Activated T-cell treated with anti-CD3 and anti-CD28 coated beads, Interleukin-2, amount 50 U/mL, for 24 hours (primary cell): Measurements from ENCODE around the gene DGLUCY.
"Not testable (repeated sequence)": the region's sequence is repeated elsewhere in the genome, so short reads cannot be mapped to it uniquely, and the experiment has no call there.

ENCODE experiments used
- DNase-seq: peaks from one replicate; pipeline ENCODE4 v3.0.0-alpha.2; 2020
- H3K27ac Mint-ChIP-seq: 2 replicates; pipeline ENCODE4 v1.8.0; 2020; ENCODE audit warnings: mild to moderate bottlenecking, mixed read lengths
- H3K27me3 Mint-ChIP-seq: 2 replicates; pipeline ENCODE4 v1.8.0; 2020; ENCODE audit warnings: mixed read lengths
- H3K36me3 Mint-ChIP-seq: 2 replicates; pipeline ENCODE4 v1.8.0; 2020; ENCODE audit warnings: low read depth, mixed read lengths
- H3K4me1 Mint-ChIP-seq: 2 replicates; pipeline ENCODE4 v1.8.0; 2020; ENCODE audit warnings: low read depth, mixed read lengths
- H3K4me3 Mint-ChIP-seq: 2 replicates; pipeline ENCODE4 v1.8.0; 2020; ENCODE audit warnings: mild to moderate bottlenecking, moderate library complexity, mixed read lengths
- H3K9me3 Mint-ChIP-seq: 2 replicates; pipeline ENCODE4 v1.8.0; 2020; ENCODE audit warnings: mixed read lengths

DGLUCY gene

DNA sequence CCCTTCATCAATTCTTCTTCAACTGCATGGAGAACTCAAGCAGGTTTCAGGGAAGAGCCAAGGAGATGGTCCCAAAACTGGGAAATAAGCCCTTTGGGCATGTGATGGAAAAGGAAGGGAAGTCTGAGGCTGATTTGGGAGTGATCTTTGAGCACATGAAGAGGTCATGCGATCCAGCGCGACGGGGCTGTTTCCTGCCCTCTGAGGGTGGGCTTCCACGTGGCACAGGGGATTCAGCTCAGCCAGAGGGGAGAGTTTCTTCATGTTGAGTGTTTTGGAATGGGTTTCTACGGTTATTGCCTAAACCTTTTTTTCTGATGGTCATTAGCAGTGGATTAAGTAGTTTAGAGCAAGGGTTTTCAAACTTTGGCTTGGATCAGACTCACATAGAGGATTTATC is 100.4 kb downstream of the DGLUCY start:
- no peak for DNase-seq
- no peak overlapping the region for H3K4me3 Mint-ChIP-seq
- H3K27ac Mint-ChIP-seq = peak overlapping the region; percentile 31
- peaks cover 70% of the 10 kb centered on the region for H3K36me3 Mint-ChIP-seq
- peaks cover 1% of the 10 kb centered on the region for H3K4me1 Mint-ChIP-seq
- H3K9me3 Mint-ChIP-seq = no peaks in the 10 kb centered on the region
- H3K27me3 Mint-ChIP-seq = no peaks in the 10 kb centered on the region

GRCh38 chr14:91215381-91215780 is 101.5 kb downstream of the DGLUCY start:
- H3K9me3 Mint-ChIP-seq = no peaks in the 10 kb centered on the region
- DNase-seq = no peak
- H3K27me3 Mint-ChIP-seq = no peaks in the 10 kb centered on the region
- no peak overlapping the region for H3K27ac Mint-ChIP-seq
- H3K4me1 Mint-ChIP-seq = peaks cover 6% of the 10 kb centered on the region
- no peak overlapping the region for H3K4me3 Mint-ChIP-seq
- peaks cover 72% of the 10 kb centered on the region for H3K36me3 Mint-ChIP-seq

DNA sequence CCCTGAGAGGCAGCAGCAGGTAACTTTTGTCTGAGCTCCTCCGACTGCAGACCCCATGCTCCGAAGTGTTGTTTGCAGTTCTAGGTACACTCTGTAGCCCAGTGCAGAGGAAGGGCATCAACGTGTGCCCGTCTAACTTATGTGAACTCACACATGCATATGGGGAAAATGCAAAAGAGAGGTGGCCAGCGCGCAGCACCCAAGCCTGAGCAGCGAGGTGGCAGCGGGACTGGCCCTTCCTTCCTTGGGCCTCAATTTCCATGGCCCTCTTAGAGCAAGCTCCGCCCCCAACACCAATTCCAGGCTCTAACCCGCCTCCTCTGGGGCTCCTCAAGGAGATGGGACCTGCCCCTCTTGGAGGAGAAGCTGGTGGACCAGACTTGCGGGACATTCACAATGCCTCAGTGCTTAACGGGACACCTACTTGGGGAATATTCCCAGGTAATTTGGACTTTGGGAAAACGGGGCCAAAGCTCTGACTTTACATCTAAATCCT is 102.9 kb downstream of the DGLUCY start:
- Mint-ChIP-seq H3K4me3 (no peak overlapping the region), H3K27me3 (no peaks in the 10 kb centered on the region), H3K4me1 (peaks cover 17% of the 10 kb centered on the region), H3K27ac (no peak overlapping the region), H3K9me3 (peaks cover 1% of the 10 kb centered on the region), H3K36me3 (peaks cover 70% of the 10 kb centered on the region)
- DNase-seq = no peak

GRCh38 chr14:91218014-91218413 is 104.1 kb downstream of the DGLUCY start:
- H3K9me3 Mint-ChIP-seq = peaks cover 9% of the 10 kb centered on the region
- H3K27ac Mint-ChIP-seq = no peak overlapping the region
- H3K4me3 Mint-ChIP-seq = no peak overlapping the region
- H3K4me1 Mint-ChIP-seq = peaks cover 30% of the 10 kb centered on the region
- no peak for DNase-seq
- H3K27me3 Mint-ChIP-seq = no peaks in the 10 kb centered on the region
- H3K36me3 Mint-ChIP-seq = peaks cover 79% of the 10 kb centered on the region

GRCh38 chr14:91219517-91220389 is 105.9 kb downstream of the DGLUCY start:
- no peak for DNase-seq
- Mint-ChIP-seq H3K9me3 (peaks cover 14% of the 10 kb centered on the region), H3K27ac (no peak overlapping the region), H3K4me3 (no peak overlapping the region), H3K27me3 (no peaks in the 10 kb centered on the region), H3K36me3 (peaks cover 86% of the 10 kb centered on the region), H3K4me1 (peaks cover 46% of the 10 kb centered on the region)

DNA sequence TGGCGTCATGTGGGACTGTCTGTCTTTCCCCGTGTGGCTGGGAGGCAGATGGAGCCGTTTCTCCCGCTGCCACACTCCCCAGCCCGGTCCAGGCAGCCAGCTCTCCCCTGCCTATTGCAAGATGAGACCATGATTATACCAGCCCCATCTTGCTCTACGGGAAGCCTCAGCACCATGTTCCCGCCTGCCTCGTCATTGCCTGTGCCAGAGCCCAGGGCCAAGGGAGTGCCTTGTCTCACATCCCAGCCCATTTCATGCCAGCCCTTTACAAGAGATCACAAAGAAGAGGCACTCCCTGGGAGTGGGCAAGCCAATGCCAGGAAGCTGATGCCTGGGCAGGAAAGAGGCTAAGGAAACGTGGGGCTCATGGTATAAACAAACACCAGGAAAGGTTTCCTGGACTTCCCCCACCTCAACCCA is 106.7 kb downstream of the DGLUCY start:
- DNase-seq = no peak
- no peaks in the 10 kb centered on the region for H3K27me3 Mint-ChIP-seq
- H3K27ac Mint-ChIP-seq = peak overlapping the region; percentile 52
- H3K4me1 Mint-ChIP-seq = peaks cover 54% of the 10 kb centered on the region
- H3K9me3 Mint-ChIP-seq = peaks cover 17% of the 10 kb centered on the region
- H3K36me3 Mint-ChIP-seq = peaks cover 88% of the 10 kb centered on the region
- no peak overlapping the region for H3K4me3 Mint-ChIP-seq

DNA sequence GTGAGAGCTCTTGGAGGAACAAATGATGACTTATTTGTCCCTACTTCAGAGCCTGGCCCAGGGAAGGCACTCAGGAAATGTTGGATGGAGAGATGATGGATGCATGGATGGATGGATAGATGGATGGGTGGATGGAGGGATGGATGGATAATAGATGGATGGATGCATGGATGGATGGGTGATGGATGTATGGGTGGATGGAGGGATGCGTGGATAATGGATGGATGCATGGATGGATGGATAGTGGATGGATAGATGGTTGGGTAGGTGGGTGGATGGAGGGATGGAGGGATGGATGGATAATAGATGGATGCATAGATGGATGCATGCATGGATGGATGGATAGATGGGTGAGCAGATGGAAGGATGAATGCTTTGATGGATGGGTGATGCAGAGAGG is 107.4 kb downstream of the DGLUCY start:
- Mint-ChIP-seq H3K9me3 (peaks cover 17% of the 10 kb centered on the region), H3K27me3 (no peaks in the 10 kb centered on the region), H3K4me1 (peaks cover 61% of the 10 kb centered on the region), H3K27ac (no peak overlapping the region), H3K36me3 (peaks cover 87% of the 10 kb centered on the region), H3K4me3 (no peak overlapping the region)
- DNase-seq = no peak

DNA sequence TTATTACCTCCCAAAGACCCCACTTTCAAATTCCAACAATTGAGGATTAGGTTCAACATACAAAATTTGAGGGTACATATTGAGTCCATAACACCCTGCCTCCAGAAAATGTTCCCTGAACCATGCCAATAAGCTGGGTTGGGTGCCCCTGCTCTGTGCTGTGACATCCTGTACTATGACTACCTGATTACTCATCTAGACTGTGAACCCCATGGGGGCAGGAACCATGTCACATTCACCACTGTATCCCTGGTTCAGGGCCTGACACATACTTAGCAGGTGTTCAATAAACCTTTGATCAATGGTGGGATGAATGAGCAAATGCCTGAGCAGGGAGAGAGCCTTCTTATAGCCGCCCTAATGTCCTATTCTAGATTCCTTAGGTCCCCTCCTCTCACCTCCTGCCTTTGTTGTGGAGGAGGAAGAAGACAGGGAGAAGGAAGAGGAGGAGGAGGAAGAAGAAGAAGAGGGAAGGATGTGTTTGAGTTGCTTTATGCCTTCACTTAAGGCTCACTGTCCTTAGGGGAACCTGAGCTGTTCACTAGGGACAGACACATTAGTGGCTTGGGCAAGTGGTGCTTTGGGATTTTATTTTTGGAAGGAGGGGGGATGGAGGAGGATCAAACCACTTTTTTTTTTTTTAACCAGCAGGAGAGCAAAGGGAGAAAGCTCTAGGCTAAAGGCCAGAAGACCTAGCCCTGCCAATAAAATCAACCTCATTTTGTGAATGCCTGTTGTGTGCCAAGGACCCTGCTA is 109.3 kb downstream of the DGLUCY start:
- Mint-ChIP-seq H3K4me1 (peaks cover 79% of the 10 kb centered on the region), H3K9me3 (peaks cover 17% of the 10 kb centered on the region), H3K27ac (peak overlapping the region; percentile 91), H3K36me3 (peaks cover 75% of the 10 kb centered on the region), H3K4me3 (no peak overlapping the region), H3K27me3 (no peaks in the 10 kb centered on the region)
- no peak for DNase-seq

DNA sequence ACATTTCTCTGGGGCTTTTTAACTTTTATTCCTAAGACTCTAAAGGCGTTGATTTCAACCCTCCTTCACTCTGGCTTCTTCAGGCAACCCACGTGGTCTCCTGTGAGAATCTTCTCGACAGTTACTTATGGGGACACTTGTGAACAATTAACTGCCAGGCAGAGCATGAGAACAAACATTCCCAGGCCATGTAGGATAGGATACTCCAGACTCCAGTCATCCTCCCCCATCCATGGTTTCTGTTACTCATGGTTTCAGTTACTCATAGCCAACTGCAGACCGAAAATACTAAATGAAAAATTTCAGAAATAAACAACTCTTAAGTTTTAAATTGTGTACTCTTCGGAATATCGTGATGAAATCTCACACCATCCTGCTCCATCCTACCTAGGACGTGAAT is 111.2 kb downstream of the DGLUCY start:
- DNase-seq = no peak
- peaks cover 17% of the 10 kb centered on the region for H3K9me3 Mint-ChIP-seq
- H3K36me3 Mint-ChIP-seq = peaks cover 64% of the 10 kb centered on the region
- H3K27ac Mint-ChIP-seq = no peak overlapping the region
- H3K4me1 Mint-ChIP-seq = peaks cover 95% of the 10 kb centered on the region
- no peak overlapping the region for H3K4me3 Mint-ChIP-seq
- no peaks in the 10 kb centered on the region for H3K27me3 Mint-ChIP-seq

- Mint-ChIP-seq H3K4me1 (peaks cover 98% of the 10 kb centered on the region), H3K36me3 (peaks cover 66% of the 10 kb centered on the region), H3K9me3 (peaks cover 20% of the 10 kb centered on the region), H3K4me3 (peak overlapping the region; percentile 72), H3K27ac (peak overlapping the region; percentile 99)
- not testable (repeated sequence) for DNase-seq, H3K27me3 Mint-ChIP-seq
These were observed 112.5 kb downstream of the DGLUCY start for GRCh38 chr14:91226360-91226759.

DNA sequence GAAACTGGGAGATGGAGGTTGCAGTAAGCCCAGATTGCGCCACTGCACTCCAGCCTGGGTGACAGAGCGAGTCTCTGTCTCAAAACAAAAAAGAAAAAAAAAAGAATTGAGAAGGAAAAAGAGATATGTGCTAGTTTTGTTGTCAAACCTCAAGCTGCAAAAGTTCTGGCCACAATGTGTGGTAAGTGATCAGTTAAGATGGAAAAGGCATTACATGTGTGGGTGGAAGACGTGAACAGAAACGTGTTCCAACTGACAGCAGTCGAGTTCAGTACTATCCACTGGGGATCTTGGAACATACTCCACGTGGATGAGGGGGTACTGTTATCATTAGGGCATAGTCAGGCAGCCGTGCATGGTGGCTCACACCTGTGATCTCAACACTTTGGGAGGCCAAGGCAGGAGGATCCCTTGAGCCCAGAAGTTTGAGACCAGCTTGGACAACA is 113.3 kb downstream of the DGLUCY start:
- peak; percentile 53 for DNase-seq
- H3K4me1 Mint-ChIP-seq = peaks cover 99% of the 10 kb centered on the region
- no peaks in the 10 kb centered on the region for H3K27me3 Mint-ChIP-seq
- H3K9me3 Mint-ChIP-seq = peaks cover 16% of the 10 kb centered on the region
- peaks cover 65% of the 10 kb centered on the region for H3K36me3 Mint-ChIP-seq
- H3K4me3 Mint-ChIP-seq = peak overlapping the region; percentile 72
- H3K27ac Mint-ChIP-seq = peak overlapping the region; percentile 99

- peaks cover 95% of the 10 kb centered on the region for H3K4me1 Mint-ChIP-seq
- H3K27me3 Mint-ChIP-seq = no peaks in the 10 kb centered on the region
- H3K9me3 Mint-ChIP-seq = peaks cover 8% of the 10 kb centered on the region
- H3K4me3 Mint-ChIP-seq = peak overlapping the region; percentile 72
- H3K36me3 Mint-ChIP-seq = peaks cover 58% of the 10 kb centered on the region
- peak; percentile 88 for DNase-seq
- H3K27ac Mint-ChIP-seq = peak overlapping the region; percentile 99
These were observed 114.5 kb downstream of the DGLUCY start for GRCh38 chr14:91228112-91229004.

DNA sequence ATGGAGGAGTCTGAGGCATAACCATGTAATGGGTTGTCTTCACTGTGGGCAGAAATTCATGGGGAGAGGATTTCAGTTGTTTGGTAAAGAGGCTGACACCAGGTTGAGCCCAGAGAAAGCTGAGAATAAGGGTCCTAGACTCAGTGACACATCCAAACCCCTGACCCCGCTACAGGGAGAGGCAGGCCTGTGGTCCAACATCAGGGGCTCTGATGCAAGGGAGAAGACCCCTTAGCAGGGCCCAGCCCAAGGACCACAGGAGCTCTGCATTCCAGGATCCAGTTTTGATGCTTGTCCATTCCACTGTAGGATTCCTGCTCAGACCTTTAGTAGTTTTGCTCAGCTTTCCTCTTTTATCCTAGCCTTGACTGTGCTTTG is 115.1 kb downstream of the DGLUCY start:
- Mint-ChIP-seq H3K27ac (peak overlapping the region; percentile 99), H3K27me3 (no peaks in the 10 kb centered on the region), H3K36me3 (peaks cover 52% of the 10 kb centered on the region), H3K4me1 (peaks cover 91% of the 10 kb centered on the region), H3K9me3 (peaks cover 7% of the 10 kb centered on the region), H3K4me3 (peak overlapping the region; percentile 72)
- peak; percentile 56 for DNase-seq

- no peaks in the 10 kb centered on the region for H3K27me3 Mint-ChIP-seq
- peaks cover 7% of the 10 kb centered on the region for H3K9me3 Mint-ChIP-seq
- peak; percentile 75 for DNase-seq
- H3K27ac Mint-ChIP-seq = peak overlapping the region; percentile 99
- peaks cover 52% of the 10 kb centered on the region for H3K36me3 Mint-ChIP-seq
- H3K4me1 Mint-ChIP-seq = peaks cover 88% of the 10 kb centered on the region
- peak overlapping the region; percentile 72 for H3K4me3 Mint-ChIP-seq
These were observed 115.9 kb downstream of the DGLUCY start for GRCh38 chr14:91229743-91230200.
